KMS-11 (cell line): ENCODE data around the gene SAMD8.

Experiments
- H2AFZ ChIP-seq: fragments of 200-600 bp; sonication (generic); 2 replicates; pipeline ENCODE4 v1.6.1; 2016; ENCODE audit warnings: antibody characterized with exemption, mixed run types, low read depth
- H3K27ac ChIP-seq: fragments of 200-600 bp; sonication (generic); 2 replicates; pipeline ENCODE4 v1.6.1; 2016; ENCODE audit warnings: mild to moderate bottlenecking, mixed run types
- H3K27me3 ChIP-seq: fragments of 200-600 bp; sonication (generic); 2 replicates; pipeline ENCODE4 v1.6.1; 2017; ENCODE audit warnings: mild to moderate bottlenecking, low read depth, mixed run types, moderate library complexity; ENCODE audit not compliant: insufficient read depth
- H3K36me3 ChIP-seq: fragments of 200-600 bp; sonication (generic); 2 replicates; pipeline ENCODE4 v1.6.1; 2017; ENCODE audit warnings: mild to moderate bottlenecking, mixed run types; ENCODE audit not compliant: insufficient read depth
- H3K4me1 ChIP-seq: fragments of 200-600 bp; sonication (generic); 2 replicates; pipeline ENCODE4 v1.6.1; 2016; ENCODE audit warnings: mild to moderate bottlenecking, low read depth, mixed run types; ENCODE audit not compliant: poor library complexity, severe bottlenecking
- H3K4me2 ChIP-seq: fragments of 200-600 bp; sonication (generic); 2 replicates; pipeline ENCODE4 v1.7.0; 2016; ENCODE audit warnings: mild to moderate bottlenecking, mixed run types
- H3K4me3 ChIP-seq: fragments of 200-600 bp; sonication (generic); IDR thresholded peaks from 2 replicates; pipeline ENCODE4 v1.6.1; 2017; ENCODE audit warnings: low read depth, low read length, mixed read lengths; ENCODE audit not compliant: insufficient read depth
- H3K79me2 ChIP-seq: fragments of 200-600 bp; sonication (generic); 2 replicates; pipeline ENCODE4 v1.6.1; 2016; ENCODE audit warnings: low read depth, mixed run types; ENCODE audit not compliant: insufficient read depth
- H3K9ac ChIP-seq: fragments of 200-600 bp; sonication (generic); 2 replicates; pipeline ENCODE4 v1.6.1; 2016; ENCODE audit warnings: mild to moderate bottlenecking, mixed run types
- H4K20me1 ChIP-seq: fragments of 200-600 bp; sonication (generic); 2 replicates; pipeline ENCODE4 v1.6.1; 2016; ENCODE audit warnings: mild to moderate bottlenecking, mixed run types; ENCODE audit not compliant: insufficient read depth
- CTCF ChIP-seq: fragments of 200-600 bp; sonication (generic); conservative IDR thresholded peaks from 2 replicates; pipeline ENCODE4 v1.6.1; 2017; ENCODE audit warnings: low read depth, mild to moderate bottlenecking, antibody characterized with exemption, low read length, moderate library complexity, mixed read lengths

The SAMD8 gene

DNA sequence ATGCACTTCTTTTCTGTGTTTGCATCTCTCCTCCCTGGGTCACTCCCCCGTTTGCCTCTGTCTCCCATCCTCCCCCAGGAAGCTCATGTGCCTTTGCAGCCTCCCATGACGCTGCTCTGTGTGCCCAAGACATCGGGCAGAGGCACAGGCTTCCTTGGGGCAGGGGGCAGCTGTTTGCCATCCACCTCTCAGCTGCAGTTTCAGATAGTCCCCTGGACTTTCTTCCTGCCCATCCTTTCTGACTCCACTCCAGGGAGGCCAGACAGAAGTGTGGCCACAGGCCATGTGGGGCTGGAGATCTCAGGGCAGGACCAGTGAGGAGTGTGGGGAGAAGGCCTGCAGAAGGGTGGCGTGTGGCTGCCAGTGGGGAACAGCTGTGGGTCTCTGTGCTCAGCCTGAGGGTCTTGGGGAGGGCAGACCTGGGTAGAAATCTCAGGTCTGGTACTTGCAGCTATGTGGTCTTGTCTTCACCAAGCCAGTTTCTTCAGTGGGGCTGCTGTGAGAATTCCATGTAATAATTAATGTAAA is 10.6 kb upstream of the SAMD8 start:
- TF ChIP-seq CTCF, result no peak
- H3K4me1 ChIP-seq, result no peaks in the 10 kb centered on the region
- H3K27me3 ChIP-seq, result no peaks in the 10 kb centered on the region
- no peaks in the 10 kb centered on the region for H3K79me2 ChIP-seq
- no peaks in the 10 kb centered on the region for H3K36me3 ChIP-seq
- no peak overlapping the region for H2AFZ ChIP-seq
- H4K20me1 ChIP-seq, result no peaks in the 10 kb centered on the region
- no peak overlapping the region for H3K9ac ChIP-seq
- H3K4me3 ChIP-seq, result no peak overlapping the region
- no peak overlapping the region for H3K27ac ChIP-seq
- H3K4me2 ChIP-seq, result no peak overlapping the region

DNA sequence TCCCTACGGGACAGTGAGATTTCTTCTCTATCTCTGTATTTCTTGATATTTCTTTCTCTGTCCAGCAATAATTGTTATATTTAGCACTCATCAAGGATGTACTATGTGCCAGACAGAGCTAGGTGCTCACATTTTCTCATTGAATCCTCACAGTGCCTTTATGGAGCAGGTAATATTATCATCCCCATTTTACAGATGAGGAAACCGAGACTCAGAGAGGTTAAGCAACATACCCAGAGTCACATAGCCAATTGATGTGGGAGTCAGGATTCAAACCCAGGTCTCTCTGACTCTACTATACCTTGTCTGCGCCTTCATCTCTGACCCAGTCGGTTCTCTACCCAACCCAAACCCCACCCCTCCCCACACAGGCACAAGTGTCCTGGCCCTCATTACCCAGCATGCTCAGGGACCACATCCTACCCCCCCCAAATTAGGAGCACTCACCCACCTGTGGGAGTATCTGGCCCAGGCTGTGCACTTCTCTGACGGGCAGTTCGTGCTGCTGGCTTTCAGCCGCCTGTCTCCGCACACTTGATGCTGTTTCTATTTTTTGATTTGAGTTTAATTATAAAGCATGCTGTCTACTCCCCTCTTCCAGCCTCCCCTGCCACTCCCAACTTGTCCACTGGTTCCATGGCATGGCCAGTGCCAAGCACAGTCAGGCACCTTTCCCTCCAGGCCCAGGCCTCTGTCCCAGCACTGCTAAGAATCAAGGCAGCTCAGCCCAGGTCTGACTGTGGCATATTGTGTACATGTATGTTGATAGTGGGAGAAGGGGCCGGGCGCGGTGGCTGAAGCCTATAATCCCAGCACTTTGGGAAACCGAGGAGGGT is 9.8 kb upstream of the SAMD8 start:
- Histone ChIP-seq H2AFZ (no peak overlapping the region), H3K4me1 (no peaks in the 10 kb centered on the region), H3K27ac (no peak overlapping the region), H3K9ac (no peak overlapping the region), H3K4me2 (no peak overlapping the region), H4K20me1 (no peaks in the 10 kb centered on the region), H3K27me3 (no peaks in the 10 kb centered on the region), H3K36me3 (no peaks in the 10 kb centered on the region), H3K4me3 (no peak overlapping the region), H3K79me2 (no peaks in the 10 kb centered on the region)
- no peak for TF ChIP-seq CTCF

DNA sequence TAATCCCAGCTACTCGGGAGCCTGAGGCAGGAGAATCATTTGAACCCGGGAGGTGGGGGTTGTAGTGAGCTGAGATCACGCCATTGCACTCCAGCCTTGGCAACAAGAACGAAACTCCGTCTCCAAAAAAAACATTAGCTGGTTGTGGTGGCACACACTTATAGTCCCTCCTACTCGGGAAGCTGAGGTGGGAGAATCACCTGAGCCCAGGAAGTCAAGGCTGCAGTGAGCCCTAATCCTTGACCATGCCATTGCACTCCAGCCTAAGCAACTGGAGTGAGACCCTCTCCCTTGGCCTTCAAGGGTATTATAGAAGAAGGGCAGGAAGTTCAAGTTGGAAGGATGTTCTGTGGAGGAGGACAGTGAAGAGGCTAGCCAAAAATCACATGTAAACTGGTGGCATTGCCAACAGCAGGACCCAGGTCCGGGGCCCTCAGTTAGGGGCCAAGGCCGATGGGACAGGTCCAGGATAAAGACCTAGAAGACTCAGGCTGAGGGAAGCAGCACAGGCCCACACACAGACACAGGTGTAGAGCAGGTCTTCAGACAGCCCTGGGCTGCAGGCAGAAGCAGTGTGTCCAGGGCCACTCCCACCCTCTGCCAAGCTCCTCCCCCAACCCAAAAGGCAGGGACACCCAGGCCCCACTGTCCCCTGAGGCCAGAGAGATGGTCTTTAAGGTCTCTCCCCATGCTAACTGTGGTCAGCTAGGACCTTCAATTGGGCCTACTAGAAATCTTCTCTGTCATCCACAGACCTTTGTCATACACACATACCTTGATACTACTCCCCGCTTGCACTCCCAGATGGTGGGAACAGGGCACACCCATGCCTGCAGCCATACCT is 8.4 kb upstream of the SAMD8 start:
- TF ChIP-seq CTCF, result no peak
- Histone ChIP-seq H3K27ac (no peak overlapping the region), H3K9ac (no peak overlapping the region), H3K4me3 (no peak overlapping the region), H2AFZ (no peak overlapping the region), H3K27me3 (no peaks in the 10 kb centered on the region), H3K79me2 (no peaks in the 10 kb centered on the region), H3K4me1 (no peaks in the 10 kb centered on the region), H4K20me1 (no peaks in the 10 kb centered on the region), H3K36me3 (no peaks in the 10 kb centered on the region), H3K4me2 (no peak overlapping the region)

DNA sequence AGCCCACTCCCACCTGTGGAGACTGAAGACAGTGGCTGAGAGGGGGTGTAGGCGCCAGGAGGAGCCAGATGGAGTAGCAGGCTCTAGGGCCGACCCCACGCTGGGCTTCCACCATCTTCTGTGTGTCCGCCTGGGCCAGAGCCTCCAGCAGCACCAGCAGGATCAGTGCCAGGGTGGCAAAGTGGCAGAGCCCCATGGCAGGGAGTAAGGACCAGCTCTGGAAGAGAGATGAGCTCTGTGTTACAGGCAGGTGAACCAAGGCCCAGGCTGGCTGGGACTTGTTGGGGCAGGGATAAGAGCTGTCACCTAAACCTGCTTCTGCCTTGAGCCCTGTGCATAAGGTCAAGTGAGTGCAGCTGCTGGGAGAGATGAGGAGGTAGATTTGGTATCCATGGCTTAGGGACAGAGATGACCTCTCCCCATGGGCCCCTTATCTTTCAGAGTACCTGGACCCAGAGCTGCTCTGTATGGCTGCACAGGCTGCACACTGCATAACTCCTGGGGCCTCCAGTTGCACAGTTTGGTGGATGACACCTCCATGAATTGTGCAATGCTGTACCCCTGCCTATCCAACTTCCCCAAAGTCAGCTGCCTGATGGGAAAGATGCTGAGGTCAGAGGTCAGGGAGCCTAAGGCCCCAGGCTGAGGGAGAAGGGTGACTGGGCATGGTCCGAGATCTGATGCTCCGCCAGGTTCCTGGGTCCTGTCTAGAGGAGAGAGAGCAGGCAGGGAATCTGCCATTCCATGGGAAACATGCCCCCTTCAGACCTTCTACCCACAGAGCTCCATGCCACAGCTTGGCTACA is 7.4 kb upstream of the SAMD8 start:
- H3K27ac ChIP-seq, result no peak overlapping the region
- H3K79me2 ChIP-seq, result no peaks in the 10 kb centered on the region
- H2AFZ ChIP-seq, result no peak overlapping the region
- no peaks in the 10 kb centered on the region for H4K20me1 ChIP-seq
- TF ChIP-seq CTCF, result no peak
- H3K9ac ChIP-seq, result no peak overlapping the region
- no peaks in the 10 kb centered on the region for H3K36me3 ChIP-seq
- H3K4me3 ChIP-seq, result no peak overlapping the region
- no peak overlapping the region for H3K4me2 ChIP-seq
- H3K27me3 ChIP-seq, result no peaks in the 10 kb centered on the region
- H3K4me1 ChIP-seq, result no peaks in the 10 kb centered on the region
